ENCODE results near the gene AMPD2. TPM values are rescaled to one million over a fixed set of nuclear protein-coding genes. Genes with fewer than 3 reads are reported as not detected.

AMPD2 gene
- total and polyA plus RNA-seq, 9 of the 15 experiments (the other 6 are each of a cell fraction or from before 2014, with no cell fraction given): 2.0 to 77.7 (median 28.2) TPM

GRCh38 chr1:109635862-109636200, 16.2 kb downstream of the AMPD2 start:
- CTCF ChIA-PET (ENCODE audit: low intra/inter-chr PET ratio): no interaction called here
- intact Hi-C loops (cut with micrococcal nuclease) (no loop called here), in situ Hi-C loops (cut with MboI) (no loop called here)
- H3K4me2 ChIP-seq (ENCODE audit: insufficient read depth, low read length): no peak overlapping the region
- no peaks in the 10 kb centered on the region; a peak in 1 of 5 replicates for H3K27me3 ChIP-seq (ENCODE audit: control insufficient read depth in 2 of 2, insufficient read depth in 2 of 2, low read length in 2 of 2)
- no peak for ATAC-seq
- POLR2A ChIA-PET: interaction anchor here (0.6 to 6.4 kb wide), 8 partner anchors 13 to 348 kb away, joined by 3 to 44 read pairs (median 5); partner anchors contain the start of genes AHCYL1, AMPD2, GNAI3 and GNAT2
- no peak for DNase-seq (ENCODE audit: extremely low read depth in 1 of 4, low spot score in 3 of 4)
- no peaks in the 10 kb centered on the region for H3K9me1 ChIP-seq (ENCODE audit: control insufficient read depth, insufficient read depth, low read length)
- H3K79me2 ChIP-seq (ENCODE audit: control insufficient read depth, insufficient read depth, low read length): no peaks in the 10 kb centered on the region
- no peak for TF ChIP-seq RBM34 (IDR thresholded peaks at IDR 0.05; ENCODE audit: borderline replicate concordance, insufficient read depth, low read length)
- TF ChIP-seq SNRNP70 (optimal IDR thresholded peaks at IDR 0.05; ENCODE audit: low read depth, low read length): no peak
- TF ChIP-seq RCOR1 (IDR thresholded peaks at IDR 0.05; ENCODE audit: borderline replicate concordance in 1 of 2, low read depth in 2 of 2, low read length in 2 of 2): no peak
- no TSS peak for BruUV-seq (replicated peaks)
- 0 out of 2 replicates have a peak, but pooled peaks cover 4% of the 10 kb centered on the region for H4K20me1 ChIP-seq (replicated peaks; ENCODE audit: control insufficient read depth, insufficient read depth, low read length)
- H3K9ac ChIP-seq (ENCODE audit: insufficient read depth in 1 of 2, low read depth in 2 of 2, low read length in 2 of 2): no peak overlapping the region
- 16% methylated on average over 2 of the region's 2 CpGs for WGBS (ENCODE audit: insufficient coverage, low coverage, missing lambda C conversion rate)
- H3K27ac ChIP-seq (ENCODE audit: extremely low read depth, low read depth, low read length): no peak overlapping the region
- H3K9me3 ChIP-seq (replicated peaks; ENCODE audit: control insufficient read depth, insufficient read depth, low read depth, low read length): no peaks in the 10 kb centered on the region
- no peak overlapping the region for H2AFZ ChIP-seq (ENCODE audit: low read depth, low read length)
- H3K36me3 ChIP-seq (ENCODE audit: control insufficient read depth, insufficient read depth, low read length): peaks cover 14% of the 10 kb centered on the region; the same call in 2 of the 3 replicates
- H3K4me1 ChIP-seq (replicated peaks in 1 of 2; ENCODE audit: control insufficient read depth in 2 of 2, insufficient read depth in 2 of 2, low read length in 2 of 2): peaks cover 17 to 37% of the 10 kb centered on the region in 2 experiments
- H3K4me3 ChIP-seq: no peak overlapping the region
- no peak for FAIRE-seq

- no peak overlapping the region for H3K4me3 ChIP-seq
- H3K9me3 ChIP-seq (replicated peaks; ENCODE audit: control insufficient read depth, insufficient read depth, low read depth, low read length): no peaks in the 10 kb centered on the region
- ATAC-seq (no peak), DNase-seq (ENCODE audit: extremely low read depth in 1 of 4, low spot score in 3 of 4) (peak in 3 of 4 experiments; percentile 39 to 56 (median 48)), FAIRE-seq (peak; percentile 74)
- H2AFZ ChIP-seq (ENCODE audit: low read depth, low read length): no peak overlapping the region
- H3K36me3 ChIP-seq (ENCODE audit: control insufficient read depth, insufficient read depth, low read length): peaks cover 9% of the 10 kb centered on the region; the same call in 1 of the 3 replicates
- H3K4me2 ChIP-seq (ENCODE audit: insufficient read depth, low read length): no peak overlapping the region
- in situ Hi-C loops (cut with MboI) (no loop called here), intact Hi-C loops (cut with micrococcal nuclease) (no loop called here)
- peak overlapping the region in 1 of 2 experiments; percentile 4; a peak in 1 of 4 replicates for H3K9ac ChIP-seq (ENCODE audit: insufficient read depth in 1 of 2, low read depth in 2 of 2, low read length in 2 of 2)
- H3K27me3 ChIP-seq (ENCODE audit: control insufficient read depth in 2 of 2, insufficient read depth in 2 of 2, low read length in 2 of 2): no peaks in the 10 kb centered on the region; a peak in 1 of 5 replicates
- ChIA-PET CTCF (ENCODE audit: low intra/inter-chr PET ratio) (no interaction called here), POLR2A (interaction anchor here (0.6 to 6.4 kb wide), 7 partner anchors 13 to 348 kb away, joined by 3 to 44 read pairs (median 6); partner anchors contain the start of genes AHCYL1, AMPD2, GNAI3 and GNAT2)
- peaks cover 22 to 39% of the 10 kb centered on the region in 2 experiments for H3K4me1 ChIP-seq (replicated peaks in 1 of 2; ENCODE audit: control insufficient read depth in 2 of 2, insufficient read depth in 2 of 2, low read length in 2 of 2)
- no peaks in the 10 kb centered on the region for H3K79me2 ChIP-seq (ENCODE audit: control insufficient read depth, insufficient read depth, low read length)
- WGBS (ENCODE audit: insufficient coverage, low coverage, missing lambda C conversion rate): 6% methylated on average over 9 of the region's 9 CpGs
- H3K9me1 ChIP-seq (ENCODE audit: control insufficient read depth, insufficient read depth, low read length): no peaks in the 10 kb centered on the region
- H3K27ac ChIP-seq (ENCODE audit: extremely low read depth, low read depth, low read length): no peak overlapping the region
- H4K20me1 ChIP-seq (replicated peaks; ENCODE audit: control insufficient read depth, insufficient read depth, low read length): 0 out of 2 replicates have a peak, but pooled peaks cover 4% of the 10 kb centered on the region
- BruUV-seq (replicated peaks): no TSS peak
- TF ChIP-seq NFIC (IDR thresholded peaks at IDR 0.05) (no peak), C11orf30 (IDR thresholded peaks at IDR 0.05; ENCODE audit: low read depth) (peak; percentile 83), ZC3H11A (IDR thresholded peaks at IDR 0.05; ENCODE audit: low read depth, low read length) (no peak)
These were observed 16.7 kb downstream of the AMPD2 start for GRCh38 chr1:109636201-109636952.
